NCI-H2107 treated with DMSO at 0.1 percent for 48 hours (cell line): ENCODE results near the gene CDK8.

Source experiments
- DNase-seq: peaks from one replicate; lab custom pipeline; 2025; ENCODE audit not compliant: unreplicated experiment; lab: John Stamatoyannopoulos, UW

The CDK8 gene

GRCh38 chr13:26440111-26440510 lies 186.2 kb downstream of the CDK8 start:
- no peak for DNase-seq

DNA sequence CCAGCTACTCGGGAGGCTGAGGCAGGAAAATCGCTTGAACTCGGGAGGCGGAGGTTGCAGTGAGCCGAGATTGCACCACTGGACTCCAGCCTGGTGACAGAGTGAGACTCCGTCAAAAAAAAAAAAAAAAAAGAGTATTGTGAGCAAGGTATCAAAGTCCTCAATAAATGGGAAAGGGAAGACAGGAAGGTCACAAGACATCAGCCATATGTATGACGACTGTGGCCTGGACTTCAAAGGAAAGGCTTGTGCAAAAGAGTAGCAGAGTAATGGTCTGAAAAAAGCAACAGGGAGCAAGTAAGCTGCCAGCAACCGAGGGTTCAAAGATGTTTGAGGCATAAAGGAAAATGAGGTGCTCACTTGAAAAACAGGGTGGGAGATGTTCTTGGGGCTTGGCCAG lies 187.5 kb downstream of the CDK8 start:
- DNase-seq: no peak

- no peak for DNase-seq
Measured at GRCh38 chr13:26442541-26442940, 188.6 kb downstream of the CDK8 start.

GRCh38 chr13:26445092-26445491 lies 191.2 kb downstream of the CDK8 start:
- no peak for DNase-seq

GRCh38 chr13:26446751-26447150 lies 192.8 kb downstream of the CDK8 start:
- DNase-seq: no peak

DNA sequence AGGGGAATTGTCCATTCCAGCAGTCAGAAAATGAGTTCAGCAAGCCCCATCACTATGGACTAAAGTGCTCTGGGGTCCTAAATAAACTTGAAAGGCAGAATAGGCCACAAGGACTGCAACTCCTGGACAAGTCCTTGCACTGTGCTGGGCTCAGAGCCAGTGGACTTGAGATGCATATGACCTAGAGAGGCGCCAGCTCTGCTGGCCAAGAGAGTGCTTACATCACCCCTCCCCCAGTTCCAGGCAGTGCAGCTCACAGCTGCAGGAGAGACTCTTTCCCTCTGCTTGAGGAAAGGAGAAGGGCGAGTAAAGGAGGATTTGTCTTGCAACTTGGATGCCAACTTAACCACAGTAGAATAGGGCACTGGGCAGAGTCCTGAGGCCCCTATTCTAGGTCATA lies 194.1 kb downstream of the CDK8 start:
- no peak for DNase-seq

- DNase-seq: no peak
Measured at GRCh38 chr13:26449063-26449848, 195.3 kb downstream of the CDK8 start.
